ENCODE measurements around the gene EMILIN3. TPM values are rescaled to one million over a fixed set of nuclear protein-coding genes. Genes with fewer than 3 reads are reported as not detected.

The EMILIN3 gene
- polyA plus RNA-seq, 1 of the 3 experiments (the other 2 are of a cell fraction) = 0.02 TPM

DNA sequence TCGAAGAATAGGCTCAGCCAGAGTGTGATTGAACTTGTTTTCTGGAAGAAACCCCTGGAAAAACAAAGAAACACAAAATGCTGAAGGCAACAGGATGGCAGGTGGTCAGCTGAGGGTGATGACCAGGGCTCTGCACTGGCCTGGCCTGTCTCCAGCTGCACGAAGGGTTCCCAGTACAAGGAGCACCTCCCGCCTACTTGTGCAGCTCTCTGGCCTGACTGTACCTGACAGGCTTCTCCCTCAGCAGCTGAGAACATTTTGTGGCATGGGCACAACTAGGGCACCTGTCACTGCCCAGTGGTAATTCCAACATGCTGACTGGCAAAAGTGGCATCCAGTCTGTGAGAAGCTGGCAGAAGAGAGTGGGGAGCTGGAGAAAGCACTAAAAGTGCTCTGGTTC, 38.8 kb upstream of the EMILIN3 start:
- H3F3A ChIP-seq (replicated peaks; ENCODE audit: insufficient read depth) = no peaks in the 10 kb centered on the region
- TF ChIP-seq FOXJ3 (CRISPR knock-in tag; IDR thresholded peaks at IDR 0.05) = no peak
- no peak for TF ChIP-seq MEF2A (IDR thresholded peaks at IDR 0.05; ENCODE audit: borderline replicate concordance, low read depth)
- TF ChIP-seq, protein P1, sequence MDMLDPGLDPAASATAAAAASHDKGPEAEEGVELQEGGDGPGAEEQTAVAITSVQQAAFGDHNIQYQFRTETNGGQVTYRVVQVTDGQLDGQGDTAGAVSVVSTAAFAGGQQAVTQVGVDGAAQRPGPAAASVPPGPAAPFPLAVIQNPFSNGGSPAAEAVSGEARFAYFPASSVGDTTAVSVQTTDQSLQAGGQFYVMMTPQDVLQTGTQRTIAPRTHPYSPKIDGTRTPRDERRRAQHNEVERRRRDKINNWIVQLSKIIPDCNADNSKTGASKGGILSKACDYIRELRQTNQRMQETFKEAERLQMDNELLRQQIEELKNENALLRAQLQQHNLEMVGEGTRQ (IDR thresholded peaks at IDR 0.05; ENCODE audit: borderline replicate concordance, low read depth, low read length) = no peak
- no peak for TF ChIP-seq NFIC (IDR thresholded peaks at IDR 0.05; ENCODE audit: borderline replicate concordance)
- TF ChIP-seq RCOR1 (IDR thresholded peaks at IDR 0.05; ENCODE audit: low read length) = no peak
- TF ChIP-seq, protein P2, sequence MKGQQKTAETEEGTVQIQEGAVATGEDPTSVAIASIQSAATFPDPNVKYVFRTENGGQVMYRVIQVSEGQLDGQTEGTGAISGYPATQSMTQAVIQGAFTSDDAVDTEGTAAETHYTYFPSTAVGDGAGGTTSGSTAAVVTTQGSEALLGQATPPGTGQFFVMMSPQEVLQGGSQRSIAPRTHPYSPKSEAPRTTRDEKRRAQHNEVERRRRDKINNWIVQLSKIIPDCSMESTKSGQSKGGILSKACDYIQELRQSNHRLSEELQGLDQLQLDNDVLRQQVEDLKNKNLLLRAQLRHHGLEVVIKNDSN (IDR thresholded peaks at IDR 0.05; ENCODE audit: borderline replicate concordance, low read depth) = no peak
- no peak for TF ChIP-seq GABPA (IDR thresholded peaks at IDR 0.05; ENCODE audit: low read depth)
- no peak for TF ChIP-seq RAD21 (IDR thresholded peaks at IDR 0.05; ENCODE audit: low read length)
- TF ChIP-seq EP300 (IDR thresholded peaks at IDR 0.05; ENCODE audit: borderline replicate concordance in 1 of 2, low read depth in 1 of 2, low read length in 1 of 2) = no peak
- no peak for TF ChIP-seq NRF1 (IDR thresholded peaks at IDR 0.05; ENCODE audit: low read depth, low read length)
- TF ChIP-seq TEAD4 (IDR thresholded peaks at IDR 0.05; ENCODE audit: borderline replicate concordance, insufficient read depth) = no peak
- TF ChIP-seq EZH2phosphoT487 (IDR thresholded peaks at IDR 0.05; ENCODE audit: borderline replicate concordance, low read depth) = no peak
- no peak for TF ChIP-seq TAF1 (IDR thresholded peaks at IDR 0.05; ENCODE audit: borderline replicate concordance, low read depth, low read length)
- POLR2A ChIA-PET = no interaction called here
- DNase-seq = no peak
- H3K4me3 ChIP-seq (ENCODE audit: low read depth in 2 of 2, low read length in 1 of 2) = no peak overlapping the region
- no peaks in the 10 kb centered on the region for H3K9me3 ChIP-seq
- WGBS (ENCODE audit: low lambda C conversion rate) = 78% methylated on average over 2 of the region's 3 CpGs
- no peak overlapping the region for H2AFZ ChIP-seq (ENCODE audit: low read depth)
- H3K9ac ChIP-seq = no peak overlapping the region
- H3K9me2 ChIP-seq = no peaks in the 10 kb centered on the region
- H3K79me2 ChIP-seq (ENCODE audit: insufficient read depth) = no peaks in the 10 kb centered on the region
- H4K20me1 ChIP-seq (ENCODE audit: insufficient read depth) = no peaks in the 10 kb centered on the region
- H3K36me3 ChIP-seq (replicated peaks in 1 of 2; ENCODE audit: control insufficient read depth in 1 of 2, insufficient read depth in 2 of 2, low read length in 1 of 2) = peaks cover 28 to 79% of the 10 kb centered on the region in 2 experiments
- H3K27me3 ChIP-seq (ENCODE audit: insufficient read depth) = no peaks in the 10 kb centered on the region
- no peak overlapping the region for H3K27ac ChIP-seq (ENCODE audit: low read depth in 2 of 2, low read length in 1 of 2)
- CTCF ChIA-PET = interaction anchor here (0.5 kb wide), 1 partner anchor 11 kb away, joined by 3 read pairs; no protein-coding TSS in a partner anchor
- no peak overlapping the region for H3K4me2 ChIP-seq
- peaks cover 0 to 18% of the 10 kb centered on the region in 2 experiments; a peak in 1 of 4 replicates for H3K4me1 ChIP-seq (ENCODE audit: control insufficient read depth in 1 of 2, insufficient read depth in 2 of 2, low read depth in 1 of 2, low read length in 1 of 2)

DNA sequence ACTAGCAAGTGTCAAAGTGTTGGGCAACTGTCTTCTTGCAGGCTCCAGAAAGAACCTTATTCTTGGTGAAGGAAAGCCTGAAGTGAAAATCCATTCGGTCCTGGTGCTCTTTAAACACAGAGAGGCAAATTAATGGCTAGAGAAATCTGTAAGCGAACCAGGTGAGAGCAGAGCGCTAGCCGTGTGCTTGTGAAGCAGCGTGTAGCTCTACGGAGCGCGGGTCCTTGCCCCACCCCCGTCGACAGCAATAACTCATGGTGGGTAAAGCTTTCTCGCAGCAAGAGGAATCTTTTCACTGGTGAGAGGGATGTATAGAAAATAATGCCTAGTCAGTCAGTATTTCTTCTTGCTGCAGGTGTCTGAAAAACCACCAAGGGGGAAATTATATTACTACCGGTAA, 37.0 kb upstream of the EMILIN3 start:
- no peak for TF ChIP-seq POLR2AphosphoS5 (IDR thresholded peaks at IDR 0.05; ENCODE audit: low read depth, low read length)
- no peak for TF ChIP-seq RXRA (IDR thresholded peaks at IDR 0.05; ENCODE audit: borderline replicate concordance, low read depth)
- H3K27ac ChIP-seq (ENCODE audit: low read depth in 2 of 2, low read length in 1 of 2) = no peak overlapping the region
- H3K79me2 ChIP-seq (ENCODE audit: insufficient read depth) = no peaks in the 10 kb centered on the region
- H2AFZ ChIP-seq (ENCODE audit: low read depth) = no peak overlapping the region
- no peak overlapping the region for H3K4me2 ChIP-seq
- peaks cover 0 to 9% of the 10 kb centered on the region in 2 experiments; a peak in 1 of 4 replicates for H3K4me1 ChIP-seq (ENCODE audit: control insufficient read depth in 1 of 2, insufficient read depth in 2 of 2, low read depth in 1 of 2, low read length in 1 of 2)
- WGBS (ENCODE audit: low lambda C conversion rate) = 91% methylated on average over 12 of the region's 12 CpGs
- CTCF ChIA-PET = no interaction called here
- DNase-seq = no peak
- H4K20me1 ChIP-seq (ENCODE audit: insufficient read depth) = no peaks in the 10 kb centered on the region
- H3K36me3 ChIP-seq (replicated peaks in 1 of 2; ENCODE audit: control insufficient read depth in 1 of 2, insufficient read depth in 2 of 2, low read length in 1 of 2) = peaks cover 22 to 60% of the 10 kb centered on the region in 2 experiments
- H3K9me2 ChIP-seq = no peaks in the 10 kb centered on the region
- no peaks in the 10 kb centered on the region for H3K9me3 ChIP-seq
- H3K4me3 ChIP-seq (ENCODE audit: low read depth in 2 of 2, low read length in 1 of 2) = no peak overlapping the region
- H3K9ac ChIP-seq = no peak overlapping the region
- no peaks in the 10 kb centered on the region for H3F3A ChIP-seq (replicated peaks; ENCODE audit: insufficient read depth)
- POLR2A ChIA-PET = no interaction called here
- H3K27me3 ChIP-seq (ENCODE audit: insufficient read depth) = no peaks in the 10 kb centered on the region
